MM.1S (cell line): ENCODE measurements around the gene YIF1A.

Experiments used
- CTCF ChIP-seq: fragments of 300-600 bp; sonication (generic); IDR thresholded peaks from 2 replicates; pipeline ENCODE4 v1.5.1; 2016; ENCODE audit warnings: antibody characterized with exemption, low read length, mixed read lengths
- EZH2phosphoT487 ChIP-seq: fragments of 300-600 bp; sonication (generic); IDR thresholded peaks from 2 replicates; pipeline ENCODE4 v1.6.1; 2018; ENCODE audit warnings: antibody characterized with exemption, low read length

GRCh38 chr11:66317322-66317722 lies 28.4 kb upstream of the YIF1A start:
- no peak for TF ChIP-seq CTCF
- TF ChIP-seq EZH2phosphoT487, result no peak
